Type B pancreatic cell (in vitro differentiated cells): ENCODE results near the gene SCAMP2. TPM values are rescaled to one million over a fixed set of nuclear protein-coding genes. Genes with fewer than 3 reads are reported as not detected.

Experiments used
- DNase-seq: peaks from one replicate; pipeline ENCODE4 v3.0.0; 2021; ENCODE audit warnings: mixed read lengths; ENCODE audit not compliant: unreplicated experiment; ENCODE audit errors: extremely low spot score
- H3K27ac Mint-ChIP-seq: 2 replicates; pipeline ENCODE4 v1.8.0; 2021; ENCODE audit warnings: mild to moderate bottlenecking, mixed read lengths
- H3K27me3 Mint-ChIP-seq: 2 replicates; pipeline ENCODE4 v1.8.0; 2021; ENCODE audit warnings: mixed read lengths
- H3K36me3 Mint-ChIP-seq: 2 replicates; pipeline ENCODE4 v1.8.0; 2021; ENCODE audit warnings: mixed read lengths
- H3K4me1 Mint-ChIP-seq: one replicate; pipeline ENCODE4 v1.8.0; 2021; ENCODE audit warnings: mixed read lengths; ENCODE audit not compliant: unreplicated experiment
- H3K4me3 Mint-ChIP-seq: 2 replicates; pipeline ENCODE4 v1.8.0; 2021; ENCODE audit warnings: mild to moderate bottlenecking, mixed read lengths
- H3K9me3 Mint-ChIP-seq: 2 replicates; pipeline ENCODE4 v1.8.0; 2021; ENCODE audit warnings: mixed read lengths
- CTCF ChIP-seq: fragments of 200-600 bp; sonication (generic); conservative IDR thresholded peaks from 2 replicates; pipeline ENCODE4 v1.5.0; 2021; ENCODE audit warnings: antibody characterized with exemption, mild to moderate bottlenecking
- microRNA-seq: library from miRNA; unstranded; fragments of <30 nt; microRNA quantifications from one replicate; pipeline ENCODE4, GENCODE V29; 2020
- total RNA-seq: library from RNA; stranded (reverse); gene quantifications from 2 replicates; pipeline ENCODE4 v1.2.1, GENCODE V29; 2021; ENCODE audit warnings: low replicate concordance

The SCAMP2 gene
- total RNA-seq, 1 donor from 2014 or later, result 58.0 TPM

GRCh38 chr15:74795966-74796625 is 77.1 kb downstream of the SCAMP2 start:
- TF ChIP-seq CTCF, result no peak

GRCh38 chr15:74794970-74795349 is 78.2 kb downstream of the SCAMP2 start:
- Mint-ChIP-seq H3K36me3 (no peaks in the 10 kb centered on the region), H3K4me3 (no peak overlapping the region), H3K27me3 (no peaks in the 10 kb centered on the region), H3K4me1 (peaks cover 23% of the 10 kb centered on the region), H3K27ac (no peak overlapping the region), H3K9me3 (no peaks in the 10 kb centered on the region)
- no peak for TF ChIP-seq CTCF
- DNase-seq, result no peak

More at GRCh38 chr15:74795966-74796625, 77.1 kb downstream of the SCAMP2 start:
- Mint-ChIP-seq H3K36me3 (no peaks in the 10 kb centered on the region), H3K27ac (no peak overlapping the region), H3K27me3 (no peaks in the 10 kb centered on the region), H3K9me3 (no peaks in the 10 kb centered on the region), H3K4me1 (peaks cover 16% of the 10 kb centered on the region), H3K4me3 (no peak overlapping the region)
- no peak for DNase-seq

- DNase-seq, result no peak
- no peak for TF ChIP-seq CTCF
- H3K4me1 Mint-ChIP-seq, result peaks cover 29% of the 10 kb centered on the region
- no peaks in the 10 kb centered on the region for H3K9me3 Mint-ChIP-seq
- H3K36me3 Mint-ChIP-seq, result no peaks in the 10 kb centered on the region
- H3K27ac Mint-ChIP-seq, result no peak overlapping the region
- no peak overlapping the region for H3K4me3 Mint-ChIP-seq
- no peaks in the 10 kb centered on the region for H3K27me3 Mint-ChIP-seq
These were observed 78.8 kb downstream of the SCAMP2 start for GRCh38 chr15:74794248-74794969.

Small RNA genes within 50 kb of the gene (microRNA-seq; reads per million reads assigned to microRNA genes)
- gene MIR6882, result 1.1 reads per million

Other genes starting within 250 kb of the SCAMP2 start
- gene EDC3, start 177.3 kb downstream of the SCAMP2 start, total RNA-seq, result 72.3 and 105 TPM in 2 replicates
- 189 and 410 TPM in 2 replicates for gene CYP1A1, start 147.8 kb downstream of the SCAMP2 start, total RNA-seq
- gene CYP1A2, start 124.5 kb downstream of the SCAMP2 start, total RNA-seq, result 1.6 TPM in 1 of 2 replicates, not detected in the other
- 77.4 and 102 TPM in 2 replicates for gene CSK, start 91.3 kb downstream of the SCAMP2 start, total RNA-seq
- gene LMAN1L, start 60.5 kb downstream of the SCAMP2 start, total RNA-seq, result not detected in 2 replicates
- gene CPLX3, start 46.7 kb downstream of the SCAMP2 start, total RNA-seq, result not detected in 2 replicates
- 44.9 and 46.4 TPM in 2 replicates for gene ULK3, start 30.2 kb downstream of the SCAMP2 start, total RNA-seq
- gene MPI, start 16.7 kb upstream of the SCAMP2 start, total RNA-seq, result 32.7 and 50.3 TPM in 2 replicates
- 112 and 117 TPM in 2 replicates for gene FAM219B, start 33.5 kb upstream of the SCAMP2 start, total RNA-seq
- gene COX5A, start 64.7 kb upstream of the SCAMP2 start, total RNA-seq, result 248 and 307 TPM in 2 replicates
- 9.9 and 11.3 TPM in 2 replicates for gene RPP25, start 83.4 kb upstream of the SCAMP2 start, total RNA-seq
- gene SCAMP5, start 122.2 kb upstream of the SCAMP2 start, total RNA-seq, result 38.1 and 41.8 TPM in 2 replicates
- gene PPCDC, start 150.2 kb upstream of the SCAMP2 start, total RNA-seq, result 19.1 and 23.6 TPM in 2 replicates